Measurements from ENCODE around the gene NTN3. TPM values are rescaled to one million over a fixed set of nuclear protein-coding genes. Genes with fewer than 3 reads are reported as not detected.

Gene NTN3
- total RNA-seq, 1 donor: 0.43 TPM

DNA sequence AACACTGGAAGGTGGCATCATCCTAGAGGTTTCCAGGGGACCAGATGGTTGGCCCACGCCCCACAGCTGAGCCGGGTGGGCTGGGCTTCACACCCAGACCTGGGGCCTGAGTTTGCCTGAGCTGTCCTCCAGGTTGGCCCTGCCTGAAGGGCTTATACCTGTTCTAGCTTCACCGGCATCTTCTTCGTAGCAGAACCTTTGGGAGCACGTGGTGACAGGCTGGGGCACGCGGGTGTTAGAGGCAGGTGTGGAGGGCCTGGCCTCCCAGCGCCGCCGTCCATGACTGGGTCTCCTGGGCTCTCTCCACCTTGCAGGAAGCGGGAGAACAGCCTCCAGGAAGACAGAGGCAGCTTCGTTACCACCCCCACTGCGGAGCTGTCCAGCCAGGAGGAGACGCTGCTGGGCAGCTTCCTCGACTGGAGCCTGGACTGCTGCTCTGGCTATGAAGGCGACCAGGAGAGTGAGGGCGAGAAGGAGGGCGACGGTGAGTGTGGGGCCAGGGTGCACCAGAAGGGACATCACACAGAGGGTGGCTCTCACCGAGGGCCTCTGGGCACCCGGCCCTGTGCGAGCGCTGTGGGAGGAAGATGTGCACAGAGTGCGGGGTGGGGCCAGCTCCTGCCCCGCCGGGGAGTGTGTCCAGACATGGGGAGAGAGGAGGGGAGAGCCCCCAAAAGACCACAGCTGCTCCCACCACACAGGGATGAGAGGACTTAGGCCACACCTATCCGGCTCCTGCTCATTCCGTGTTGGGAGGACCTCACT, 15.8 kb upstream of the NTN3 start:
- no peak for DNase-seq (ENCODE audit: low read depth)
- TF ChIP-seq, protein P1, sequence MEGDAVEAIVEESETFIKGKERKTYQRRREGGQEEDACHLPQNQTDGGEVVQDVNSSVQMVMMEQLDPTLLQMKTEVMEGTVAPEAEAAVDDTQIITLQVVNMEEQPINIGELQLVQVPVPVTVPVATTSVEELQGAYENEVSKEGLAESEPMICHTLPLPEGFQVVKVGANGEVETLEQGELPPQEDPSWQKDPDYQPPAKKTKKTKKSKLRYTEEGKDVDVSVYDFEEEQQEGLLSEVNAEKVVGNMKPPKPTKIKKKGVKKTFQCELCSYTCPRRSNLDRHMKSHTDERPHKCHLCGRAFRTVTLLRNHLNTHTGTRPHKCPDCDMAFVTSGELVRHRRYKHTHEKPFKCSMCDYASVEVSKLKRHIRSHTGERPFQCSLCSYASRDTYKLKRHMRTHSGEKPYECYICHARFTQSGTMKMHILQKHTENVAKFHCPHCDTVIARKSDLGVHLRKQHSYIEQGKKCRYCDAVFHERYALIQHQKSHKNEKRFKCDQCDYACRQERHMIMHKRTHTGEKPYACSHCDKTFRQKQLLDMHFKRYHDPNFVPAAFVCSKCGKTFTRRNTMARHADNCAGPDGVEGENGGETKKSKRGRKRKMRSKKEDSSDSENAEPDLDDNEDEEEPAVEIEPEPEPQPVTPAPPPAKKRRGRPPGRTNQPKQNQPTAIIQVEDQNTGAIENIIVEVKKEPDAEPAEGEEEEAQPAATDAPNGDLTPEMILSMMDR (IDR thresholded peaks at IDR 0.05; ENCODE audit: insufficient read depth, low read depth, low read length): no peak
- H3K4me3 ChIP-seq (ENCODE audit: low read depth, low read length): no peak overlapping the region

DNA sequence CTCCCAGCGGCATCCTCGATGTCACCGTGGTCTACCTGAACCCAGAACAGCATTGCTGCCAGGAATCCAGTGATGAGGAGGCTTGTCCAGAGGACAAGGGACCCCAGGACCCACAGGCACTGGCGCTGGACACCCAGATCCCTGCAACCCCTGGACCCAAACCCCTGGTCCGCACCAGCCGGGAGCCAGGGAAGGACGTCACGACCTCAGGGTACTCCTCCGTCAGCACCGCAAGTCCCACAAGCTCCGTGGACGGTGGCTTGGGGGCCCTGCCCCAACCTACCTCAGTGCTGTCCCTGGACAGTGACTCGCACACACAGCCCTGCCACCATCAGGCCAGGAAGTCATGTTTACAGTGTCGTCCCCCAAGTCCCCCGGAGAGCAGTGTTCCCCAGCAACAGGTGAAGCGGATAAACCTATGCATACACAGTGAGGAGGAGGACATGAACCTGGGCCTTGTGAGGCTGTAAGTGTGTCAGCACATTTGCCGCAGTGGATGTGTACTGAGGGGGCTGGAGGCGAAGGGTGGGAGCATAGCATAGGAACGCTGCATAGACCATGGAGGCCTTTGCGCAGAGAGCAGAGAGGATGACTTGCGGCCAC, 14.4 kb upstream of the NTN3 start:
- TF ChIP-seq, protein P1 (IDR thresholded peaks at IDR 0.05; ENCODE audit: insufficient read depth, low read depth, low read length): no peak
- no peak for DNase-seq (ENCODE audit: low read depth)
- H3K4me3 ChIP-seq (ENCODE audit: low read depth, low read length): no peak overlapping the region

DNA sequence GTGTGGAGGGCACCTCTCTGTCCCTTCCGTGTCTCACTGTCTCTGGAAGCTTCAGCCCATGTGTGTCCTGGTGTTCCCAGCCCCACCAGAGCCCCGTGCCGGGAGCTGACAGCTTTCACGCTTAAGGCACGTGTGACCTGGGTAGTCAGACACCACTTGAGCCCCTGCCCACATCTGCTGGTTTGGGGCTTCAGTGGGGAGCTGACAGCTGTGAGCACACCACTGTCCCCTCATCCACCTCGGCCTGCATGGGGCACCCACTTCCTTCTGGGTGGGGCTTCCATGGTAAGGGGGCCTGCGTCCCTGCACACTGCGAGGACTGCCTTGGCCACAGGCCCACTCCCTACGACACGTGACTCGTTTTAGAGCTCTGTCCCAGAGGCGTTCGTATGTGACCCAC, 13.8 kb upstream of the NTN3 start:
- no peak for DNase-seq (ENCODE audit: low read depth)
- H3K4me3 ChIP-seq (ENCODE audit: low read depth, low read length): no peak overlapping the region
- TF ChIP-seq, protein P1 (IDR thresholded peaks at IDR 0.05; ENCODE audit: insufficient read depth, low read depth, low read length): no peak

DNA sequence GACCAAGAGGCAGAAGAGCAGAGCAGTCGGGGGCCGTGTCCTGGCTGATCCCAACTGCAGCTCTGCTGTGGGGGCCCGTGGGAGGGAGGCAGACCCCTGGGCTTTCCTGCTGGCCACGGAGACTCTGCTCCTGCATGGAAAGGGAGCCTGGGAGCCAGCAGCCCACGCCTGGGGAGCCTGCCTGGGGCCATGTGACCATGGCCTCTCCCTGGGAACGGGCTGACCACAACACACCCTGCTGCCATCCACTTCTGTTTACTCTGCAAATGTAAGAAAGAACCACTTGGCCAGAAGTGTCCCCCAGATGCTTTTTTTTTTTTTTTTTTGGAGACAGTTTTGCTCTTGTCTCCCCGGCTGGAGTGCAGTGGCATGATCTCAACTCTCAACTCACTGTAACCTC, 13.2 kb upstream of the NTN3 start:
- H3K4me3 ChIP-seq (ENCODE audit: low read depth, low read length): no peak overlapping the region
- TF ChIP-seq, protein P1 (IDR thresholded peaks at IDR 0.05; ENCODE audit: insufficient read depth, low read depth, low read length): no peak
- DNase-seq (ENCODE audit: low read depth): no peak

DNA sequence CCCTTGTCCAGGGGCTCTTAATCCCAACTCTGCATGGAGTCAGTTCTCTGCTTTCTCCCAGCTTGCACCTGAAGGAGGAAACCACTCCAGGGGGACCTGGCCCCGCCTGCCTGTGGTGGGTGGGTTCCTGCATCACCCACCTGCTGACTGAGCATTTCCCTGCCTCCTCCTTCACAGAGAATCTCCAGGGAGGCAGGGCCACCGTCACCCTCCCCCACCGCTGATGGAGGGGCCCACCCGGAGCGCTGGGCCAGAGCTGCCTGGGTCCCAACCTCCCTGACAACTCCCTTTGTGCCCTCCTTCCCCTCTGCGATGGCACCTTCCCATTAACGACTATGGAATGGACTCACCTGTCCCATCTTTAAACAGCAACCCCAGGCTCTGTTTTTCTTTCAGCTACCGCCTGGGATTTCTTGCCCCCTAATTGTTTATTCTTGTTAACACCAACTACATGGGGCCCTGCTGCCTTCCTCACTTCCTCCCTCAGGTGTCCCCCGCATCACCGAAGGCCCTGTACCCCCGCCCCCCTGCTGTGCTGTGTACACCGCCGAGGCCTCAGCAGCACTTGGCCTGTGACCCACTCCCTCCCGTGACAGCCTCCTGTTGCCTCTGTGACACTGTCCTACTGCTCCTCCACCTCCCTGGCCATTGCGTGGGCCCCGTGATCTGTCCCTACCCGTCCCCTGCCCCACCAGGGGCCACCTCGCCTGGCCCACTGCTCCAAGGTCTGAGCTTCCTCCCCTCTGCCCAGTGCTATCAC, 12.0 kb upstream of the NTN3 start:
- no peak for DNase-seq (ENCODE audit: low read depth)
- TF ChIP-seq, protein P1 (IDR thresholded peaks at IDR 0.05; ENCODE audit: insufficient read depth, low read depth, low read length): no peak
- peak overlapping the region; percentile 69 for H3K4me3 ChIP-seq (ENCODE audit: low read depth, low read length)

DNA sequence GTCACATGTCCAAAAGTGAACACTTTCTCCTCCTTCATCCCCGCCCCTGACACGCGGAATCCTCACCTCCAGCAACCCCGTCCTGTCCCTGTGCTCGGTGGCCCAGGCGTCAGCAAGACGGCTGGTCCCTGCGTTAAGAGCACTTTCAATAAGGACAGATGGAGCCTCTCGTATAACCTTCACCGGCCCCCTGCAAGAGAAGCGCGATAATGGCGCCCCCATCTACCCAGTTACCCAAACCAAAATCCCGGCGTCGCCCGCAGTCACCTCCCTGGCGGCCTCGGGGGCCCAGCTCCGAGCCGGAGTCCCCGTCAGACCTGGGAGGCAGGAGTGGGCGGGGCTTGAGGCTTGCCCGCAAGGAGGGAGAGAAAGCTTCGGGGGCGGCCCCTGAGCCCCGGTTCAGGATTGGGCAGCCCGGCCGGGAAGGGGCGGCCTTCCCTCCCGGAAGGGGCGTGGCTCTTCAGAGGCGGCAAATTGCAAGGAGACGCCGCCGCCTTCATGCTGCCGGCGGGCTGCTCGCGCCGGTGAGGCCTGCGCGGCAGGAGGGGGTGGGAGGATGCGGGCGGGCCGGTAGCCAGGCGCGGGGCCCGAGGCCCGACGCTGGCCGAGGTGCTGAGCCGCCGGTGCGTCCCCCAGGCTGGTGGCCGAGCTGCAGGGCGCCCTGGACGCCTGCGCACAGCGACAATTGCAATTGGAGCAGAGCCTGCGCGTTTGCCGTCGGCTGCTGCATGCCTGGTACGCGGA, 11.3 kb upstream of the NTN3 start, which contains the start of gene TEDC2:
Gene TEDC2 (plus strand): TSS at position 463 of the 744 bp plus-strand sequence. CDS start 36 bp downstream, at position 499.
- H3K4me3 ChIP-seq (ENCODE audit: low read depth, low read length): peak within 1 kb of the TSS; percentile 69
- peak; percentile 91 for DNase-seq (ENCODE audit: low read depth)
- TF ChIP-seq, protein P1 (IDR thresholded peaks at IDR 0.05; ENCODE audit: insufficient read depth, low read depth, low read length): no peak
